Midbrain (tissue), 1 donor: ENCODE measurements around the gene P2RY13.
A peak's percentile ranks its signal among the peaks of the same experiment; 100 is the strongest.

Experiments
- DNase-seq: peaks from one replicate; lab custom pipeline; 2025; lab: John Stamatoyannopoulos, UW

The P2RY13 gene

DNA sequence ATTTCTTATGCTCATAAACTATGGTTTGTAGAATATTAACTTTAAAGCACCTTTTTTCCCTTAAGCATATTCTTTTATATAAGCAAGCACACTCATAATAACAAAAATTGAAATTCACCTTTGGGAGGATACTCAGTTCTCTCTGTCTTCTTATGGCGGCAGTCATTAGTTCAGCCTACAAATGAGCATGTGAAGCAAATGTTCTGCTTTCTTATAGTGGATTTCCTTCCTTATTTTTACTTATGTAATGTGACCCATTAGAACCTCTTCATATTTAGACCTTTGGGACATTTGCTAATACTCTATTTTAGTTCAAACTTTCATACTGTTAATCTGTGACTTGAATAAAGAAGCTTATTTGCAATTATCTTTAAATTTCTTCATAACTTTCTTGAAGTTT lies at the start of gene P2RY13:
Gene P2RY13 (minus strand): TSS at position 187 of the 400 bp plus-strand sequence. CDS start 21 bp downstream, at position 166.
- no peak for DNase-seq

DNA sequence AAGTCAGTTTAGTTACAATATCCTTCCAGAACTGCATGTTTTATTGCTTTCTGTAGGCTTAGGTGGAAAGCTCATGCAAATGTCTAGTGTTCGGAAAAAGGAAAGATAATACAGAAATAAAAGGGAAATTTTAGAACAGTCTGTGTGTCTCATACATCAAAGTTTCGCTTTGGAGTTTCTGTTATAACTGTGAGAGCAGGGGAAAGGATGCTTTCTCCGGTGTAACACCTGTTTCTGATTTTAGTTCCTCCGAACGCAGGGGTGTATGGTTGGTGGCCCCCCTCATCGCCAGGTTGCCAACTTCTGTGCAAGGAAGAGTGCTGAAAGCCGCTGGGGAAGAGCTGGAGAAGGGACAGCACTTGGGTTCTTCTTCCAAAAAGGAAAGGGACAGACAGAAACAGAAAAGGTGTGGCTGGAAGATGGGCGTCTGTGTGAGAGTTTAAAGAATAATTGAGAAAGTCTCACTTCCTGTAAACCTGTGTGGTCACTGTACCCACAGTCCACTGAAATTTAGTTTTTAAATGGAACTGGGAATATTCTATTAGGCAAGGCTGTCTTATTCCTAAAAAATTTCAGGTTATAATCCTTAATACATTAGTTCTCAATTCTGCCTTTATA lies 48.5 kb upstream of the P2RY13 start:
- DNase-seq: no peak

DNA sequence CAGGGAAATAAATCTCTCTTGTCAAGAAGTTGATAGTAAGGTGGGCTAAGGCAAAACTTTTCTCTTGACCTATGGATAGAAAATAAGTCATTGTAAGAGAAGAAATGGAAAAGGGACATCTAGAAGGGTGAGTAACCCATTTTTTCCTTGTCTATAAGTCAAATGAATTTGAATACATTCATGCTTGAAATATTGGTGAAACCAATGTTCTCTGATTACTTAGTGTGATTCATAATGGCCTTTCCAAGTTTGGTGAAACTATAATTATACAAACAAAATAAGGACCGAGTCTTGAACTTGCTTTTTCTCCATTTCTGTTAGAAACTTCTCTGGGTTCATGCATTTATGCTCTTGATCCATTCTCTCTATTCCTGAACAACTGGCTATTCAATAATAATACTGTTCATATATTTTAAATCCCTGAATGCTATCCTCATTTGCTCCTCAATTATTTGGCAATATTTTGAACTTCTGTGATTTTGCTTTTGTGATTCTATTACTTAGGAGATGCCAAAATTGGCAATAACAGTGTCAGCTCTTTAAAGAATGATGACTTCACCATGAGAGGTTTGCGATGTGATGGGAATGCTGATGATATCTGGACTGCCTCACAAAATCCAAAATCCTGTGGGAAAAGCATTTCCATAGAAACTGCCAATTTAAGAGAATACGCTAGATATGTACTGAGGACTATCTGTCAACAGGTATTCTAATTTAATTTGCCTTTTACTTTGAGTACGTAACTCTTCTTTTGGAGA lies 42.9 kb upstream of the P2RY13 start:
- no peak for DNase-seq

DNA sequence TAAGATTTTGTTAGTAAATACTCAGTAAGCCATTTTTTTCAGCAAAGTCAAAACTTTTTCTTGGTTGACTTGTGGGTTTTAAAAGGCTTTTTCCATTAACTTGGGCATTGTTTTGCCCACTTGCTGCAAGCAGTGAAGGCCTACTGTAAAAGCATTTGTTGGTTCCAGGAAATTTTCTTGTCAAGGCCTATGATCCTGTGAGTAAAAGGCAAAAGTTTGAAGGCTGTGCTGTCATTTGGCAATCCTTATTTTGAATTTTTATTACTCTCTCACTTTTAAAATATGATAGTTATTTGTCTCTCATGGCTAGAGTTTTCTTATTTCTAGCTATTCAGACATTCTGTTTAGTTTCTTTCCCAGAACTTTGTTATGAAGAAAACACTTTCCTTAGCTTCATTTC lies 42.2 kb upstream of the P2RY13 start:
- DNase-seq: no peak

DNA sequence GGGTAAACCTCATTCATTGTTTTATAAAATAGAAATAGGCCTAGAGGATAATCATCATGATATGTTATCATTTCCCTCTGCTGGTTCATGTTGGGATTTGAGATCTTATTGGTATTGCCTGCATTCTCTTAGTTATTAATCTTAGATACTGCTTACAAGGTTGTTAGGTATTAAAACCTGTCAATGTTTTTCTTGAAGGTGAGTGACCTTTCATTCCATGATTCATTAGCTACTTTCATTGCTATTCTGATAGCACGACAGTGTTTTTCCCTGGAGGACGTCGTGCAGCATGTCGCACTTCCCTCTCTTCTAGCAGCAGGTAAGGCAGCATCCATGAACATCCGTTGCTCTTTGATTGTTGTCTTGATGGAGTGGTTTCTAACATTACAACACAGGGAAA lies 38.1 kb upstream of the P2RY13 start:
- DNase-seq: no peak

DNA sequence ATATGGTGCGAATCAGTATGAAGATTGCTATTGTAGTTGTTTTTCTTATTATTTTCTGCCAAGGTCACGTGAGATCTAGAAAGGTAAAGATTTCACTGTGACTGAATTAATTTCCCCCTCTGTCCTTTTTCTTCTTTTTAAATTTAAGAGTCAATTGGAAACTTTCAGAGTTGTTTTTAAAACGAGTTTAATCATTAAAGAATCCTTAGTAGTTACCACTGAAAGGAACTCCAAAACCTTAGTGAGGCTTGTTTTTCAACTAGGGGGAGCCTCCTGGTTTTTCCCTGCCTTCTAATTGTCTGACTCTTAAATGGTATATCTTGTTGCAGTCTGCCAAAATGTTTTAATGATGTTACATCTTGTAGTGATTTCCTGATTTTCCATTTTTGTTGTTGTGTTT lies 37.6 kb upstream of the P2RY13 start:
- DNase-seq: no peak

DNA sequence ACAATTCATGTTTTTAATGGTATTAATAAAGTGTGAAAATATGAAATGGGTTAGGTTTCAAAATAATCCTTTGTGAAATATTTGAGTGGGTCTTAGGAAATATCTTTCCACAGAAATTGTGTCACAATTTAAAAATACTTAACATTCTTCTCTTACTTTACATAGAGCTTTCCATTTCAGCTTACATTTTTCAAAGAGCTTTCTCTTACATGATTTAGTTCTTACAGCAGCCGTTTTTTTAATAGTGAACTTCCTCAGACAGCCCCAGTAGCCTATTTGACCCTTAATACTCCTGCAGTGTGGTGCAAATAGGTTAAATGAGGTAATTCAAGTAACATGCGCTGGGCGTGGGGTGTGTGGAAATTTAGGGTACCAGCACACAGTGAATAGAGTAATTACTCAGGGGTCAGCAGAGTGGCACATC lies 33.4 kb upstream of the P2RY13 start:
- DNase-seq: no peak

DNA sequence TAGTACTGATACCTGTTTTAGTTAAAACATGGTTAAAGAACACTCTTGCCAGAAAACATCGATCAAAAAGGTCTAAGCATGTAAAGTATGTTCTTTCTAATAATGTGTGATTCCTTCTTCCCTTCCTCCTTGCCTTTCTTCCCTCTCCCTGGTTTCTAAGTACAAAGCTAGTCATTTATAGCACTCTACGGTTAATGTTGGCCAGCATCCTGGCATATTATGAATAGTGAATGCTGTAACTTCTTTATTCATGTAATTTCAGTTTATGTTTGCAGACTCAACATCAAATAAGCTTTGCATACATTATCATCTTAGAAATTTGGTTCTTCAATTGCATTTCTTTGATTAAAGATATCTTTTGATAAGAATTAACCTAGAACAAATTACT lies 28.1 kb upstream of the P2RY13 start:
- DNase-seq: no peak

DNA sequence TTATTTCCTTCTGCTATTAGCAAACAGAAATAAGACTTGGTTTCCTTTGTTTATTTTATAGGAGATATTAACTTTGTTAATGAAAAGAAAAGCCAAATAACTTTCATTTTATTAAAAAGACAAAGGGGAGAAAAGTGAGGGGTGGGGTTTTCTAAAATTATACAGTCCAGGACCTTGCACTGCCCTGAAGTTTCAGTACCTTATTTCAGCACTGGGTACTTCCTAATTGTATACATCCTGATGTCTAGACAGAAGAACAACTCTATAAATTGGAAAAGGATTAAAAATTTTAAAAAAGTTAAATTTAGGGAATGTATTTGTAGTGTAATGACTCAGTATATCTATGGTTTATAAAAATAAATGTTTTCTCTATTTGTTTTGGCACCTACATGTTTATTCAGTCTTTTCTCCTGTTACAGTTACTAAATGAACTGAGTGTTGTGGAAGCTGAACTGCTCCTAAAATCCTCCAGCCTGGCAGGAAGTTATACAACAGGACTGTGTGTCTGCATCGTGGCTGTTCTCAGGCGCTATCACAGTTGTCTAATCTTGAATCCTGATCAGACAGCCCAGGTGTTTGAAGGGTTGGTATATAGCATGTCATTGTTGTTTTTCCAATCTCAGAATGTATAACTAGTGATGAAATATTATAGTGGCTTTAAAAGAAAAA lies 27.6 kb upstream of the P2RY13 start:
- peak; percentile 27 for DNase-seq

DNA sequence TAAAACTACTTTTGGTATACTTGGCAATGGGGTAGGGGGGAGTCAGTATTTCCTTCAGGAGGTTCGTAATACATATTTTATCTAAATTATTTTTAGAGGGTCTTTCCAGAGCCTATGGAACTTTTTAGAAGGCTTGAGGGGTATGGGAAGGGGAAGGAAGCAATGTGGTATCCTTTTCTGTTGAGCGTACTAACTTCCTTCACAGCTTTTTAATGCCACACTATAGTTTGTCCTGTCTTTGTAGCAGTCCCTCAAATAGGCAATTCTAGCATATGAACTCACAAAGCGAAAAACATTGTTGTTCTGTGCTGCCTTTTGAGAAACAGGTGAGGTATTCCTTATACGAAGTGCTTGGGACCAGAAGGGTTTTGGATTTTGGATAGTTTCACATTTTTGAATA lies 22.3 kb upstream of the P2RY13 start:
- DNase-seq: no peak

DNA sequence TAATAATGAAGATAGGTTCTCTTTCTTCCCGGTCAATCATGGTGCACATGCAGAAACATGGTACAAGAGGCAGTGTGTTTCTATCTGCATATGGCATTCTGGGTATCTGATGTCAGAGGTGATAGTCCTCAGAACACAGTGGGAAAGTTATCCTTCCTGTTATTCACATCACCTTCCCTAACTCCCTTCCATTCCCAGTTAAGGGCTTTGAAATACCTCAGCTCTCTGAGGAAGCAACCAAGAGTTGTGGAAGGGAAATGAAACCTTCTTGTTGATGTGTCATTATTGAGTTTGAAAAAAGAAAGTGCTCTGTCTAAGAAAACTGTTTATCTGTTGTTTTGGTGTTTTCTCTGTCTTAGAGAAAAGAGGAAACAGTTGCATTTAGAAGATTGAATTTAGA lies 21.9 kb upstream of the P2RY13 start:
- no peak for DNase-seq

DNA sequence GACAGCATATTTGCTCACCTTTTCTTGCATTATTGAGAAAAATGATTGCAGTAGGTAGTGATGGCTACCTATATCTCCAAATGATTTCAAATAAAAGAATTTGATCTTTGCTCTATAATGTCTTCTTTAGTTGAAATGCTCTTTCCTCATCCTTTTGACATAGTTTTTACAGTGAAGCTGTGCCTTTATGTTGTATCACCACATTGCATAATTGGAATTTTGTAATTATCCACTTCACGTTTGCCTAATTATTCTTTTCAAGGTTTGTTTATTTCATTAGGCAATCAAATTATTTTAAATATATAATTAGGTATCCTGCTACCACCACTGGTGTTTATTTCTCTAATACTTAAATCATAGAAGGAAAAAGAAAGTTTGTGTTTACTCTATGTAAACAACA lies 21.3 kb upstream of the P2RY13 start:
- DNase-seq: no peak

DNA sequence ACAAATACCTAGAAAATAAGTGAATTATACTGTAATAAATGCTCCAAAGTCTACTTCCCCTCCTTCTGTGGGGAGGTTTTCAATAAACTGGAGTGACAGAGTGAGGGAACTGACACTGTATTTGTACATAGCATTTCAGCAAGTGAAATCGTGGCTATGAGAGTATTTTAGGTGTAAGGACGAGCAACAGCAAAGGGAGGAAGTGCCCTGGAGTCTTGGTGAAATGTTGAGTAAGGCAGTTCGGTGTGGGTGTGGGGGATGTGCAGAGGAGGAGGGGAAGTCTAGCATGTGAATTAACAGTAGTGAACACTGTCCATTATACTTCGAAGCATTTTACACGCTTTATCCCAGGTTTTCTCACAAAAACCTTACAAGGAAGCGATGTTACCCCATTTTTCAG lies 18.1 kb upstream of the P2RY13 start:
- peak; percentile 32 for DNase-seq

DNA sequence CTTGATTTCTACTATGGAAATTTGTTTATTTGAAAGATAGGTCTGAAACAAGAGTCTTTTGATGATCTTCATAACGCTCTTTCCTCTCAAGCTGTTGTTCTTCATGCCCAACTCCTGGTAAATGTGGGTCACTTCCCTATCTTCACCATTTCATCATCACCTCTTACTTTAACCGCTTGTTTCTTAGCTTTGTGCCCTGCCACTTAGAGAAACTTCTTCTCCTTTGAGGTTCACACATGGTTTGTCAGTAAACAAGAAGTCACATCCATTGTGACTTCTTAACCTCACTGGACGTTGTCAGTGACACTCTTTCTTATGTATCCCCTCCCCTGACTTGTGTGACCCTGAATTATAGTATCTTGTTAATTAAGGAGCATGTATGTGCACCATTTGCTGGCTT lies 16.9 kb upstream of the P2RY13 start:
- no peak for DNase-seq

DNA sequence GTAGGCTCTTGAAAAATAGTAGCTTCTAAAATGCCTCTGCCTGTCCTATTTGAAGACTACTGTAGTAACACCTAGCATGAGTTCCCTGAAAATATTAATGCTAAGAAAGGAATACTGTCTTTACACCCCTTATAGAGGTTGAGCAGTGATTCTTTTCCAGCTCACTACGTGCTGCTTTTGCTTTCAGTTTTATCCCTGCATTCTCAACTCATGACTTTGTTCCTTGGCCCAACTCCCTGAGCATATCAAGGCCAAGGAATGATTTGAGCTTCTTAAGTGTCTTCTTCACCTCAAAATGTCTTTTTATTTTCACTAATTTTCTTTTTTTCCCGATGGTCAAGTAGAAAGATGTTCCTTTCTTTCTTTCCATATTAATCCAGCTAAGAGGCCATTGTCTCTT lies 16.5 kb upstream of the P2RY13 start:
- DNase-seq: no peak

DNA sequence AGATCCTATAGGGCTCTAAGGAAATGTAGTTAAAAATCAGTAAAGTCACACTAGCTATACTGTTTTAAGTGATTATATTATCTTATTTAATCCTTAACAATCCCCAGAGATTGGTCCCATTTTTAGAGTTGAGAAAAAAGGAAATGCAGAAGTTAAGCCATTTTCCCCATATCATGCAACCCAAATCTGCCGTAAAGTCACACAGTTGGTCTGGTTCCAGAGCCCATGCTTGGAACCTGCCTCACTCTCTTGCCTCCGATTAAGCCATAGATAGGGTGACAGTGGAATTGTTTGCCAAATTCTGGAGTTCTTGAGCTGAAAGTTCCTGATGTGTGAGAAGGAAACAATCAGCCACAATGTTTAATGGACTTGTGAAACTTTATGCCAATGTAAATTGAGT lies 2.3 kb upstream of the P2RY13 start:
- no peak for DNase-seq

DNA sequence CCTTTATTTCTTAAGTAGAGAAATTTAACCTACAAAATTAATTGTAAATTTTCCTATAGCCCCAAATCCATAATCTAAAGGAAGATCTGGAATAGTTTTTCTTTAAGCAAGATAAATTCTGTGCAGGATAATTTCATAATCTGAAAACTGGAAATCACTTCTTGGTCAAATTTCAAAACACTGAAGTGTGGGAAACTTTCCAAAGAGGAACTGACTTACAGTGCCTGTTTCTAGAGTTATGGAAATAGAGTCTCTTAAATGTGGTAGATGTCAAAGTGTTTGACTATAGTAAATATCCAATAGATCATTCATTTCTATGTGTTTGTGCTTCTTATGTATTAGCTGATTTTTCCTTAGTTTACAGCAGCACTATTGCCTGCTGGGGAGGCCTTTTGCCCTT lies 1.6 kb upstream of the P2RY13 start:
- DNase-seq: no peak

DNA sequence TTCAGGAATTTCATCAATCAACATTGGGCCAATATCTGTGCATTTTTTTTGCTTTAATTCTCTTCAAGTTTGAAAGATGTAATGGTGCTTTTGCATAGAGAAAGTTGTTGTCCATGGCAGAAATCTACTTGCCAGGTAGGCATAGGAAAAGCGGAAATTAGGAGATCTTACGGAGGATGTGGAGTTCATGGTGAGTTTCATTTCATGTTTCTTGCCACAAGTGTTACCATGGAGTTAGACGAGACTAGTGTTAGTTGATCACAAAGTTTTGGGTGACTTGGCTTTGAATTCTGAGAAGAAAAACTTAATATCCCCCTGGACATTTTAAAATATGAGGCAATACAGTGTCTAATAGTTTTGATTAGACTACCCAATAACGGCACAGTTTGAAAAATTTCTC lies 1.0 kb upstream of the P2RY13 start:
- no peak for DNase-seq

DNA sequence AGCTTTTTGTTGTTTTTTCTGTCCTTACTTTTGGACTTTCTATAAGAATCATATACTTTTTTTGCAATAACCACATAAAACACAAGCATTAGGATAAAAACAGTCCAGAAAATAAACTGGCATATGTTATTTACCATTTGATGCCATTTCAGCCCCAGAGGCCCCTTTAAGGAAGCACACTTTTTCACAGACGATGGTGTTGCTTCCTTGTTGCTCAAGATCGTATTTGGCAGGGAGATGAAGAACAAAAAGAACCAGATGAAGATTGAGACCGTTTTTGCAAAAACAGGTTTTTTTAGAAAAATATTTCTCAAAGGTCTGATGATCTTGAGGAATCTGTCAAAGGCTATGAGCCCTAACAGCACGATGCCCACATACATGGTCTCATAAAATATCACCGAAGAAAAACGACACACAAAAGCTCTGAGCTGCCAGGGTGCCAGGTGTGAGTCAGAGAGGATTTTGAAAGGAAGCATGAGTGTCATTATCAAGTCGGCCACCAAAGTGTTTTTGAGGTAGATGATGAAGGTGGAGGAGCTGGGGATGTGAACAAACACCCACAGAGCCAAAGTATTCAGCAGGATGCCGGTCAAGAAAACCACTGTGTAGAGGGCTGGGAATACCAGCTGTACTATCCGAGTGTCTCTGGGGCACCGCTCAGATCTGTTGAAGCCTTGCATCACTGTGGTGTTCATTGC lies 902 bp downstream of the P2RY13 start:
- DNase-seq: no peak

DNA sequence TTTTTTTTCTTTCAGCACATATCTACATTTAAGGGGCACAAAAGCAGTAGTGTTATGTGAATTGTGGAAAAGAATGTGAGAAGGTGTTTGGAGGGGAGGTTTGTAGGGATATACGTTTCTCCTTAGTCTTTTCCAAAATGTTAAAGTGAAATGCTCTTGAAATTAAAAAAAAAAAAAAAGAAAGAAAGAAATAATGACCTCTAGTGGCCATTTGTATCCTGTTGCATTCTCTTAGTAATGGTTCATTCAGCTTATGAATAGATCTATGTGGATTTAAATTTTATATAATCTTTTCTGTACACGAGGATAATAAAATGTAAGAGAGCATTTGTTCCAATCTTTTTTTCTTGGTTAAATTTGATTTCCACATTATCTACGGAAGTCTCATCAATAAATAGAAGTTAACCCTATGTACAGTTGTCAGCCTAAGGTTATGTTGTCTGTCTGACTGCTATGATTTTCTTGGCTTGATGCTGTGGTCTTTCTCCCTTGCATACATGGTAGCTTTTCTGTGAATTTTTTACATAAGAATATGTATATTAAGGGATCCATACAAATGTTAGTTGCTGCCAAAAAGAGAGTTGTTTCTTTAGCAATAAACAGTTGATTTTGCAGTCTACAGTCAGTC lies 1.7 kb downstream of the P2RY13 start:
- peak; percentile 14 for DNase-seq

DNA sequence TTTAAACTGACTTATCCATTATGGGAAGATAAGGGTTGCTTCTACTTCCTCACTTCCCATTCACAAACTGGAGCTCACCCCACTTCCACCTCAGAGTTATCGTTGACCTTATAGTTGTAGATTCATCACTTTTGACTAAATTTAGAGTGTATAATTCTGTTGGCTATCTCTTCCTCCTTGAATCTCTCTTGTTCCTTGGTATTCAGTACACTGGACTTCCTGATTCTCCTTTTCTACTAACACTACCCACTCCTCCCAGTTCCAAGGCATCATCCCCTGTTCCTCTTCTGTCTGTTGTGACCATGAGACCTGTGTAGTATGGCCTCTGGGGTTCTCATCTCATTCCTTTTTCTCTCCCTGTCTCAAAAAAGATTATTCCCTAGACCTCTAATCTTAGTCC lies 6.8 kb downstream of the P2RY13 start:
- no peak for DNase-seq

DNA sequence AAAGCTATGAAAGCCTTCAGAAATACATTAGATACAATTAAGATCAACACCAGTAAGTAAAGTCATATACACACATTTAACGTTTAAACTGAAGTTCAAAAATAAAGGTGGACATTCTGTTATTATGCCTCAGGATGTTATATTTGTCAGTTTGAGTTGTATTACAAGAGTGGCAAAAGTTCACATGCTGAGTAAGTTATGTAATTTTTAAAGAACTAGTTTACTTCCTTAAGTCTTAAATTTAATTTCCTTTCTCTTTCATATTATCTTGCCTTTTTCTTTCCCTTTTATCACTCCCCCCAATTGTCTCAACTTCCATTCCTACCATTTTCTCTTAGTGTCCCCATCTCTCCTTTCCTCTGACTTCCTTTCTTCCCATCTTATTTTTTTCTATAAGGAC lies 7.8 kb downstream of the P2RY13 start:
- DNase-seq: no peak
